Measurements from ENCODE around the gene LCN6. TPM values are rescaled to one million over a fixed set of nuclear protein-coding genes. Genes with fewer than 3 reads are reported as not detected.
A peak's percentile ranks its signal among the peaks of the same experiment; 100 is the strongest.

The LCN6 gene
- total RNA-seq, 1 experiment from 2014 or later: not detected

GRCh38 chr9:136697821-136698526 lies 50.4 kb downstream of the LCN6 start:
- no peak for DNase-seq
- Histone ChIP-seq H3K27me3 (peaks cover 21% of the 10 kb centered on the region), H3K4me3 (no peak overlapping the region), H3K36me3 (no peaks in the 10 kb centered on the region), H3K9me3 (replicated peaks) (no peaks in the 10 kb centered on the region), H3K4me1 (peaks cover 32% of the 10 kb centered on the region), H3K27ac (no peak overlapping the region)

- peaks cover 27% of the 10 kb centered on the region for H3K27me3 ChIP-seq
- H3K36me3 ChIP-seq: no peaks in the 10 kb centered on the region
- H3K9me3 ChIP-seq (replicated peaks): no peaks in the 10 kb centered on the region
- H3K4me3 ChIP-seq: no peak overlapping the region
- no peak overlapping the region for H3K27ac ChIP-seq
- no peak for DNase-seq
- H3K4me1 ChIP-seq: peaks cover 32% of the 10 kb centered on the region
These were observed 51.0 kb downstream of the LCN6 start for GRCh38 chr9:136697146-136697820.

DNA sequence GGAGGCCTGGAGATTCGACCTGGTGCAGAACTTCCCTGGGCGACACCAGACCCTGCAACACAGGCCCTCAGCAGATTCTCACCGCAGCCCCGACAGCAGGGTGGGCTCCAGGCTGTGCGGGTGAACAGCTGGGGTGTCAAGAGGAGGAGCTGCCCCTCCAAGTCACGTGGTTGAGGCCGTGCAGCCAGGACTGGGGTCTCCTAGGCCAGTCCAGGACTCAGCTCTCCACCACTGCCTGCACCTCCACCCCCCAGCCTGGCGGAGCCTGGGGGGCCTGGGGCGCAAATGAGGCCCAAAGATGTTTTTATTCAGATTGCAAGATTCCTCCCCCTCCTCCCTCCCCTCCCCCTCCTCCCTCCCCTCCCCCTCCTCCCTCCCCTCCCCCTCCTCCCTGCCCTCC lies 51.8 kb downstream of the LCN6 start:
- Histone ChIP-seq H3K9me3 (replicated peaks) (no peaks in the 10 kb centered on the region), H3K27ac (peak overlapping the region; percentile 38), H3K4me3 (no peak overlapping the region), H3K4me1 (peaks cover 29% of the 10 kb centered on the region), H3K27me3 (peaks cover 29% of the 10 kb centered on the region), H3K36me3 (no peaks in the 10 kb centered on the region)
- peak; percentile 84 to 86 for DNase-seq

DNA sequence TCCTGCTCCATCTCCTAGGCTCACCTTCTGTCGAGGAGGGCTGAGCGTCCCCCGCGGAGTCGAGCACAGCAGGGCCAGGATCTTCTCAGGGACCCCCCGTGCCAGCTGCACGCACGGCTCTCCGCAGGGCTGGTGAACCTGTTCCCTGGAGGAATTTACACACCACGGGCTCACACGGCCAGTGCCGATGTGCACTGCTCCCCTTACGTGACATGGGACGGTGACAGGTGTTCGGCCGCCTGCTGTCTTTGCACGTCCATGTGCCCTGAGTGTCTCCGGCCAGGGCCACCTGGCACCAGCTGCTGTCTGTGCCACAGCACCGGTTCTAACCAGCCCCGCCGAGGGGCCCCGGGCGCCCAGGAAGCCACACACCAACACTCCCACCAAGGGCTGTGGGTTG lies 52.4 kb downstream of the LCN6 start:
- Histone ChIP-seq H3K27me3 (peaks cover 25% of the 10 kb centered on the region), H3K4me3 (no peak overlapping the region), H3K4me1 (peaks cover 30% of the 10 kb centered on the region), H3K36me3 (no peaks in the 10 kb centered on the region), H3K9me3 (replicated peaks) (no peaks in the 10 kb centered on the region), H3K27ac (peak overlapping the region; percentile 38)
- DNase-seq: peak; percentile 54 to 55

DNA sequence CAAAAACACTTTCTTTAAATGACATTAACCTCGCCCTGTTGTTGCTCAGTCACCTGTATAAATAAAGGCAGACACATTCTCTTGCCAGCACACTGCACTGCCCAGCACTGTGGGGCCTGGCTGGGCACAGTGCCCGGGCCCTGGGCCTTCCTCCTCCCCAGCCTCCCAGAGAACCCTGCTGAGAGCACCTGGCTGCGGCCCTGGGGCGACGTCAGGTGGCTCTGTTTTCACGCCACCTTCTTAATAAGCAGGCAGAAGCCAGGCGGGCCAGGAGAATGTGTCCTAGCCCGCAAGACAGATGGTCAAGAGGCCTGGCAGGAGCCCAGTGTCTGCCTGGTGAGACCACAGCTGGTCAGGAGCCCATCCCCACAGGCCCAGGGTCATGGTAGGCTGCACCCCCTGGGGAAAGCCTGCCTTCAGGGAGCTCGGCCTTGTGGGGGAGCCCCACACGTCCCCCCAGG lies 52.9 kb downstream of the LCN6 start:
- Histone ChIP-seq H3K4me1 (peaks cover 34% of the 10 kb centered on the region), H3K27me3 (peaks cover 24% of the 10 kb centered on the region), H3K36me3 (no peaks in the 10 kb centered on the region), H3K9me3 (replicated peaks) (no peaks in the 10 kb centered on the region), H3K27ac (peak overlapping the region; percentile 38), H3K4me3 (no peak overlapping the region)
- peak; percentile 71 to 72 for DNase-seq

- H3K4me1 ChIP-seq: peaks cover 40% of the 10 kb centered on the region
These were observed 53.5 kb downstream of the LCN6 start for GRCh38 chr9:136694872-136695247.

DNA sequence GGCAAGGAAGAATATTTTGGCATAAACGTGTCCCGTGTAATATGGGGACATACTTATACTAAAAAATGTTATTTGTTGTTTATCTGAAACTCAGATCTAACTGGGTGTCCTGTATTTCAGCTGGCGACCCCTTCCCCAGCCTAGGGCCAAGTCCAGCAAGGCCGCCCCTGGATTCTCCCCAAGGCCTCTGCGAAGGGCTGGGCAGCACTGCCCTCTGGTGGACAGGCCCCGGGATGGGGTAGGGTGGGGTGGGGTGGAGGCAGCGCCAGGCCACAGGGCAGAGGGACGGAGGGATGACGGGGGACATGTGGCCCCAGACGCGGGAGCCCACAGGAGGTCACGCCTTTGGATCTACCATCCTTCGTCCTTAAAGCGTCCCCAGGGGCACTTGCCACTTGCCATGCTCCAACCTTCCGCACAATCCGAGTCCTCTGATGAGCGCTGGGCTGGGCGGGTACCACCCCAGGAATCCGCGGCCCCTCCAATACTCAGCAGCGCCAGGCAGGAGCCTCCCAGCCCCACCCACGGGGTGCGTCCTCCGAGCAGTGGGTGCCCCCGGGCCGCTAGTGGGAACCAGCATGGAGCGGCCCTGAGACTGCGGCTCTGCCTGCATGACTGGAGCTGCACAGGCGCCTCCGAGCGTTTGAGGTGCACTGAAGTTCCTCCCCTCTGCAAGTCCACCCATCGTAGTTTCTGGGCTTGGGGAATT lies 54.0 kb downstream of the LCN6 start:
- Histone ChIP-seq H3K4me3 (no peak overlapping the region), H3K4me1 (peaks cover 40% of the 10 kb centered on the region), H3K27ac (no peak overlapping the region), H3K9me3 (replicated peaks) (no peaks in the 10 kb centered on the region), H3K27me3 (peaks cover 29% of the 10 kb centered on the region), H3K36me3 (no peaks in the 10 kb centered on the region)
- peak; percentile 66 to 76 for DNase-seq

More at GRCh38 chr9:136694872-136695247, 53.5 kb downstream of the LCN6 start:
- peaks cover 26% of the 10 kb centered on the region for H3K27me3 ChIP-seq
- H3K36me3 ChIP-seq: no peaks in the 10 kb centered on the region
- H3K9me3 ChIP-seq (replicated peaks): no peaks in the 10 kb centered on the region
- H3K4me3 ChIP-seq: no peak overlapping the region
- H3K27ac ChIP-seq: no peak overlapping the region
- no peak for DNase-seq

Other genes with a start within 250 kb of the LCN6 start
- 25.8 and 28.5 TPM in 2 replicates for gene NOTCH1, start 202.5 kb downstream of the LCN6 start, total RNA-seq (2014; rRNA removed; shearing (Covaris generic))
- 0.71 and 0.81 TPM in 2 replicates for gene EGFL7, start 85.6 kb downstream of the LCN6 start, total RNA-seq (2014; rRNA removed; shearing (Covaris generic))
- gene AGPAT2, start 61.1 kb downstream of the LCN6 start, total RNA-seq (2014; rRNA removed; shearing (Covaris generic)): 11.2 and 11.8 TPM in 2 replicates
- gene DIPK1B, start 36.0 kb downstream of the LCN6 start, total RNA-seq (2014; rRNA removed; shearing (Covaris generic)): 5.0 and 6.1 TPM in 2 replicates
- gene LCN10, start 5.6 kb downstream of the LCN6 start, total RNA-seq (2014; rRNA removed; shearing (Covaris generic)): 0.10 TPM in 1 of 2 replicates, not detected in the other
- not detected in 2 replicates for gene LCN8, start 9.7 kb upstream of the LCN6 start, total RNA-seq (2014; rRNA removed; shearing (Covaris generic))
- not detected in 2 replicates for gene LCN15, start 16.0 kb upstream of the LCN6 start, total RNA-seq (2014; rRNA removed; shearing (Covaris generic))
- gene TMEM141, start 42.8 kb upstream of the LCN6 start, total RNA-seq (2014; rRNA removed; shearing (Covaris generic)): 17.3 and 26.2 TPM in 2 replicates
- 0.14 TPM in 1 of 2 replicates, not detected in the other for gene CCDC183, start 47.8 kb upstream of the LCN6 start, total RNA-seq (2014; rRNA removed; shearing (Covaris generic))
- gene RABL6, start 59.4 kb upstream of the LCN6 start, total RNA-seq (2014; rRNA removed; shearing (Covaris generic)): 102 and 108 TPM in 2 replicates
- gene AJM1, start 94.0 kb upstream of the LCN6 start, total RNA-seq (2014; rRNA removed; shearing (Covaris generic)): 0.35 and 0.77 TPM in 2 replicates
- 79.9 and 109 TPM in 2 replicates for gene PHPT1, start 100.9 kb upstream of the LCN6 start, total RNA-seq (2014; rRNA removed; shearing (Covaris generic))
- gene MAMDC4, start 103.8 kb upstream of the LCN6 start, total RNA-seq (2014; rRNA removed; shearing (Covaris generic)): 1.9 and 4.4 TPM in 2 replicates
- gene EDF1, start 117.8 kb upstream of the LCN6 start, total RNA-seq (2014; rRNA removed; shearing (Covaris generic)): 410 and 447 TPM in 2 replicates
- gene TRAF2, start 138.0 kb upstream of the LCN6 start, total RNA-seq (2014; rRNA removed; shearing (Covaris generic)): 19.5 and 23.6 TPM in 2 replicates
- gene FBXW5, start 196.2 kb upstream of the LCN6 start, total RNA-seq (2014; rRNA removed; shearing (Covaris generic)): 37.1 and 40.4 TPM in 2 replicates
- not detected in 2 replicates for gene C8G, start 196.7 kb upstream of the LCN6 start, total RNA-seq (2014; rRNA removed; shearing (Covaris generic))
- not detected in 2 replicates for gene LCN12, start 203.7 kb upstream of the LCN6 start, total RNA-seq (2014; rRNA removed; shearing (Covaris generic))
- gene PTGDS, start 229.0 kb upstream of the LCN6 start, total RNA-seq (2014; rRNA removed; shearing (Covaris generic)): not detected in 2 replicates
- gene LCNL1, start 234.5 kb upstream of the LCN6 start, total RNA-seq (2014; rRNA removed; shearing (Covaris generic)): not detected in 2 replicates
- gene PAXX, start 243.9 kb upstream of the LCN6 start, total RNA-seq (2014; rRNA removed; shearing (Covaris generic)): 25.9 and 27.8 TPM in 2 replicates
- 0.28 and 0.55 TPM in 2 replicates for gene CLIC3, start 248.0 kb upstream of the LCN6 start, total RNA-seq (2014; rRNA removed; shearing (Covaris generic))

All from SJCRH30 (cell line).